ENCODE results near the gene SHROOM3.

The SHROOM3 gene

DNA sequence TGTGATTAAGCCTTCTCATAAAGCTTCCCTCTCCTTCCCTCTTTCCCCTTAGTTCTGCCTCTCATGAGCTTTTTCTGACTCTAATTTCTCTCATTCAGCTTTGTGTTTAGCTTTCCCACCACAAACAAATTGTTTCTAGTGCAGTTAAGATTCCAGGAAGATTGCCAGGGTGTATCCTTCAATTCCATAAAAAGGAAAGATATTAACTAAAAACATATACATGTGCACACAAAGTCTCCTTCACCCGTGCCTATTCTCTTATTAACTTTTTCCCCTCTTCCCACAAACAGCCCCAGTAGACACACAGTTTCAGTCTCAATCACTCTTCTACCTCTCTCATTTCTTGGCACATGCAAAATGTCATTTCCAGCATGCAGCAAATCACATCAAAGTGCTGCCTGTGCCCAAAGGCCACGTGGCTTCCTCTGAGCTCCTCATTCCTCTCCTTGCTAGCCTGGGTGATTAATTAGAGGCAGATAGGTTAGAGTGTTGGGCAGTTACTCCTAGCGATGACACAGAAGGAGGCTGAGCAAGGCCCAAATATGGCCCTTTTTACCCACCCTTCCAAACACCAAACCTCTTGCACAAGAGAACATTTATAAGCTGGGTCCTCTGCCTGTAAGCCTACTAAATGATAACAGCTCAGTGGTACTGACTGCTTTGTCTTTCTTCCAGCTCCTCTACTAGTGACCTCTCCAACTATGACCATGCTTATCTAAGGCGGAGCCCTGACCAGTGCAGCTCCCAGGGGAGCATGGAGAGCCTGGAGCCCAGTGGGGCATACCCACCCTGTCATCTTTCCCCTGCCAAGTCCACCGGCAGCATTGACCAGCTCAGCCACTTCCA lies 303.3 kb downstream of the SHROOM3 start:
- ChIA-PET POLR2A (interaction anchor here (0.6 to 1.6 kb wide), 13 partner anchors 9 to 298 kb away, joined by 3 to 7 read pairs (median 3); partner anchors contain the start of gene SEPTIN11), CTCF (interaction anchor here (0.6 to 1.9 kb wide), 7 partner anchors 9 to 239 kb away, joined by 3 to 9 read pairs (median 6); no protein-coding TSS in a partner anchor)
- H3K4me3 ChIP-seq (ENCODE audit: low read depth, low read length): no peak overlapping the region
- TF ChIP-seq, protein P1, sequence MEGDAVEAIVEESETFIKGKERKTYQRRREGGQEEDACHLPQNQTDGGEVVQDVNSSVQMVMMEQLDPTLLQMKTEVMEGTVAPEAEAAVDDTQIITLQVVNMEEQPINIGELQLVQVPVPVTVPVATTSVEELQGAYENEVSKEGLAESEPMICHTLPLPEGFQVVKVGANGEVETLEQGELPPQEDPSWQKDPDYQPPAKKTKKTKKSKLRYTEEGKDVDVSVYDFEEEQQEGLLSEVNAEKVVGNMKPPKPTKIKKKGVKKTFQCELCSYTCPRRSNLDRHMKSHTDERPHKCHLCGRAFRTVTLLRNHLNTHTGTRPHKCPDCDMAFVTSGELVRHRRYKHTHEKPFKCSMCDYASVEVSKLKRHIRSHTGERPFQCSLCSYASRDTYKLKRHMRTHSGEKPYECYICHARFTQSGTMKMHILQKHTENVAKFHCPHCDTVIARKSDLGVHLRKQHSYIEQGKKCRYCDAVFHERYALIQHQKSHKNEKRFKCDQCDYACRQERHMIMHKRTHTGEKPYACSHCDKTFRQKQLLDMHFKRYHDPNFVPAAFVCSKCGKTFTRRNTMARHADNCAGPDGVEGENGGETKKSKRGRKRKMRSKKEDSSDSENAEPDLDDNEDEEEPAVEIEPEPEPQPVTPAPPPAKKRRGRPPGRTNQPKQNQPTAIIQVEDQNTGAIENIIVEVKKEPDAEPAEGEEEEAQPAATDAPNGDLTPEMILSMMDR (IDR thresholded peaks at IDR 0.05; ENCODE audit: insufficient read depth, low read length, missing control alignments): no peak
- peak; percentile 85 for DNase-seq (ENCODE audit: low read depth, low spot score)

DNA sequence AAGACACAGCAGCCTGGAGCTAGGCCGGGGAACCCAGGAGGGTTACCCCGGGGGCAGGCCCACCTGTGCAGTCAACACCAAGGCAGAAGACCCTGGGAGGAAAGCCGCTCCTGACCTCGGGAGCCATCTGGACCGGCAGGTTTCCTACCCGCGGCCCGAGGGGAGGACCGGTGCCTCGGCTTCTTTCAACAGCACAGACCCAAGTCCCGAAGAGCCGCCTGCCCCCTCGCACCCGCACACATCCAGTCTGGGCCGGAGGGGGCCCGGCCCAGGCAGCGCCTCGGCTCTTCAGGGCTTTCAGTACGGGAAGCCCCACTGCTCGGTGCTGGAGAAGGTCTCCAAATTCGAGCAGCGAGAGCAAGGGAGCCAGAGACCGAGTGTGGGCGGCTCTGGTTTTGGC lies 305.2 kb downstream of the SHROOM3 start:
- TF ChIP-seq, protein P1 (IDR thresholded peaks at IDR 0.05; ENCODE audit: insufficient read depth, low read length, missing control alignments): no peak
- DNase-seq (ENCODE audit: low read depth, low spot score): no peak
- POLR2A ChIA-PET: interaction anchor here (0.7 kb wide), 1 partner anchor 13 kb away, joined by 3 read pairs; no protein-coding TSS in a partner anchor
- CTCF ChIA-PET: interaction anchor here (1.8 kb wide), 1 partner anchor 17 kb away, joined by 5 read pairs; no protein-coding TSS in a partner anchor
- no peak overlapping the region for H3K4me3 ChIP-seq (ENCODE audit: low read depth, low read length)

DNA sequence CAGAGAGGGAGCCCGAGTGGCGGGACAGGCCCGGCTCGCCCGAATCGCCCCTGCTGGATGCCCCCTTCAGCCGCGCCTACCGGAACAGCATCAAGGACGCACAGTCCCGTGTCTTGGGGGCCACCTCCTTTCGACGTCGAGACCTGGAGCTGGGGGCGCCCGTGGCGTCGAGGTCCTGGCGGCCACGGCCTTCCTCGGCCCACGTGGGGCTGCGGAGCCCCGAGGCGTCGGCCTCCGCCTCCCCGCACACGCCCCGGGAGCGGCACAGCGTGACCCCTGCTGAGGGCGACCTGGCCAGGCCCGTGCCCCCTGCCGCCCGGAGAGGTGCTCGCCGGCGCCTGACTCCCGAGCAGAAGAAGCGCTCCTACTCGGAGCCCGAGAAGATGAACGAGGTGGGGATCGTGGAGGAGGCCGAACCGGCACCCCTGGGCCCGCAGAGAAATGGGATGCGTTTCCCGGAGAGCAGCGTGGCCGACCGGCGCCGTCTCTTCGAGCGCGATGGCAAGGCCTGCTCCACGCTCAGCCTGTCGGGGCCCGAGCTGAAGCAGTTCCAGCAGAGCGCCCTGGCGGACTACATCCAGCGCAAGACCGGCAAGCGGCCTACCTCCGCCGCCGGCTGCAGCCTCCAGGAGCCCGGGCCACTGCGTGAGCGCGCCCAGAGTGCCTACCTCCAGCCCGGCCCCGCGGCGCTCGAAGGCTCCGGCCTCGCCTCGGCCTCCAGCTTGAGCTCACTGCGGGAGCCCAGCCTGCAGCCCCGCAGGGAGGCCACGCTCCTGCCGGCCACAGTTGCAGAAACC lies 306.0 kb downstream of the SHROOM3 start:
- ChIA-PET CTCF (interaction anchor here (1.8 kb wide), 1 partner anchor 17 kb away, joined by 5 read pairs; no protein-coding TSS in a partner anchor), POLR2A (no interaction called here)
- no peak overlapping the region for H3K4me3 ChIP-seq (ENCODE audit: low read depth, low read length)
- no peak for DNase-seq (ENCODE audit: low read depth, low spot score)
- TF ChIP-seq, protein P1 (IDR thresholded peaks at IDR 0.05; ENCODE audit: insufficient read depth, low read length, missing control alignments): no peak

DNA sequence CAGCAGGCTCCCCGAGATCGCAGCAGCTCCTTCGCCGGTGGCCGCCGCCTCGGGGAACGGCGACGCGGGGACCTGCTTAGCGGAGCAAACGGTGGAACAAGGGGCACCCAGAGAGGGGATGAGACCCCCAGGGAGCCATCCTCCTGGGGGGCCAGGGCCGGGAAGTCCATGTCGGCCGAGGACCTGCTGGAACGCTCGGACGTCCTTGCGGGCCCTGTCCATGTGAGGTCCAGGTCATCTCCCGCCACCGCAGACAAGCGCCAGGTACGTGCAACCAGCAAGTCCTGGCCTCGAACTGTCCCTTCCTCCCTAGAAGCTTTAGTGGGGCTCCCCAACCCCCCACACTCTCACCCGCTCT lies 306.6 kb downstream of the SHROOM3 start:
- POLR2A ChIA-PET: no interaction called here
- TF ChIP-seq, protein P1 (IDR thresholded peaks at IDR 0.05; ENCODE audit: insufficient read depth, low read length, missing control alignments): no peak
- no peak for DNase-seq (ENCODE audit: low read depth, low spot score)
- CTCF ChIA-PET: no interaction called here
- H3K4me3 ChIP-seq (ENCODE audit: low read depth, low read length): peak overlapping the region; percentile 30; the same call in 1 of the 2 replicates

DNA sequence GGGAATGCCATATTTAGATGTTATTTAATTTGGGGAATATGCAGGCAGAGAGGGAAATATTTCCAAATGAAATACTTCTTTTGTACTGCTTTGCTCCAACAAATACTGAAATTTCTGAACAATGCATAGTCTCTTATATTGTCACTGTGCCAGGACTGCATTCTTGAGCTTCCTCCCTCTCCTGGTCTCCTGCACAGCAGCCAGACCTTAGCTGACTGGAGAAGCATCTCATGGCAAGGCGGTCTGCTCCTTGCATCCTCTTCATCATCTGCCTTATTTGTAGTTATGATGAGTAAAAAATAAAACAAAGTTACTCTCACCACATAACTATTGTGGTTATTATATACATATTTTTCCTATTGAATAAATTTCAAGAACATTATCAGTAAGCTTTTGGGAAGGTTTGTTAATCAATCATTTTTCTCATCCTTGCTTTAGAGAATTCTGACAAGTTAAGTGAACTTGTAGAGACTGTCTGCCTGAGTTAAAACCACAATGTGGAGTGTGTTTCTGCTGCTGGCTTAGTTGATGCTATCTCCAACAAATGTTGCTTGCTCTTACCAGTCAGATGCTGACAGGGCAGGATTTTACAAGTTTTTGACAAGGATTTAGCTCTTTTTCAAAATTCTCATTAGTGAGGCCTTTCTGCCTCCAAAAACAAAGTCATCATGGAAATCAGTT lies 309.4 kb downstream of the SHROOM3 start:
- DNase-seq (ENCODE audit: low read depth, low spot score): no peak
- TF ChIP-seq, protein P1 (IDR thresholded peaks at IDR 0.05; ENCODE audit: insufficient read depth, low read length, missing control alignments): no peak
- ChIA-PET CTCF (interaction anchor here (1.2 to 3.6 kb wide), 9 partner anchors 9 to 243 kb away, joined by 3 to 20 read pairs (median 7); no protein-coding TSS in a partner anchor), POLR2A (interaction anchor here (0.6 to 1.6 kb wide), 5 partner anchors 11 to 238 kb away, joined by 3 to 7 read pairs (median 3); no protein-coding TSS in a partner anchor)
- H3K4me3 ChIP-seq (ENCODE audit: low read depth, low read length): peak overlapping the region; percentile 27
